ENCODE measurements around the gene NQO1. TPM values are rescaled to one million over a fixed set of nuclear protein-coding genes. Genes with fewer than 3 reads are reported as not detected.
"Not testable (repeated sequence)": the region's sequence is repeated elsewhere in the genome, so short reads cannot be mapped to it uniquely, and the experiment has no call there.

Gene NQO1
- polyA plus RNA-seq, 1 experiment: 580 TPM

DNA sequence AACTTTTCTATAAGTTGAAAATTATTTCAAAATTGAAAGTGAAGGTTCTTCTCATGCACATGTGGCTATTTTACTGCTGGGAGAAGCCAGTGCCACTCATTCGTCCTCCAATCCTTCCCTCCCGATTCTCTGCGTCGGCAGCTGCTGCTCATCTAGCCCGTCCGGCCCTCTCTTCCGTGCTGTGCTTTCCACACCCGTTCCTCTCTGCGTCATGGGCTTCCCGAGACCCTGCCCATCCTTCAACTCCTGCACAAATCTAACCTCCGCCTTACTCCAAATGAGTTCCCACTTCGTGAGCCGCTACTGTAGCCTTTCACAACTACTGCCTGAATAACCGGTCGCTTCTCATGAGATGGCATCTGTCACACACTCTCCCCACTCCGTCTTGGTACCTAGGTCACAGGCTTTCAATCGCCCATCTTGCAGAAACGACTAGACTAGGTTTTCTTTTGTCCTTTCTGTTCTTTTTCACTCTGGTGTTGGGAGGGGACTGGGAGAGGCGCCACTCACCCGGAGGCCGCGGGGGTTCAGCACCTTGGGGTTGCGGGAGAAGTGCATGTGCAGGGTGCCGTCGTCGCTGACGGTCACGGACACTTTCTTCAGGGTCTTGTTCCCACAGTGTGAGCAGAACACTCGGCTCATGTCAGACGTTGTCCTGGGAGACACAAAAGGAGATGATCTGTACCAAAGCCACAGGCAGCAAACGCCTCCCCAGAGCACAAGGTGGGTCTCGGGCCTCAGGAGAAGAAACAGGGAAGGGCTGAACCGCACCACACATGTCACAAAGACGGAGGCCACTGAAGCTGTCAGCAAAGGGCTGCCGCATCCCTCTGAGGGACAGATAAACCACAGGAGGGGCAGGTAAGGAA is 18.2 kb upstream of the NQO1 start:
- CTCF ChIA-PET: no interaction called here
- POLR2A ChIA-PET: no interaction called here
- no peak overlapping the region for H3K4me3 ChIP-seq (ENCODE audit: low read depth, low read length)

DNA sequence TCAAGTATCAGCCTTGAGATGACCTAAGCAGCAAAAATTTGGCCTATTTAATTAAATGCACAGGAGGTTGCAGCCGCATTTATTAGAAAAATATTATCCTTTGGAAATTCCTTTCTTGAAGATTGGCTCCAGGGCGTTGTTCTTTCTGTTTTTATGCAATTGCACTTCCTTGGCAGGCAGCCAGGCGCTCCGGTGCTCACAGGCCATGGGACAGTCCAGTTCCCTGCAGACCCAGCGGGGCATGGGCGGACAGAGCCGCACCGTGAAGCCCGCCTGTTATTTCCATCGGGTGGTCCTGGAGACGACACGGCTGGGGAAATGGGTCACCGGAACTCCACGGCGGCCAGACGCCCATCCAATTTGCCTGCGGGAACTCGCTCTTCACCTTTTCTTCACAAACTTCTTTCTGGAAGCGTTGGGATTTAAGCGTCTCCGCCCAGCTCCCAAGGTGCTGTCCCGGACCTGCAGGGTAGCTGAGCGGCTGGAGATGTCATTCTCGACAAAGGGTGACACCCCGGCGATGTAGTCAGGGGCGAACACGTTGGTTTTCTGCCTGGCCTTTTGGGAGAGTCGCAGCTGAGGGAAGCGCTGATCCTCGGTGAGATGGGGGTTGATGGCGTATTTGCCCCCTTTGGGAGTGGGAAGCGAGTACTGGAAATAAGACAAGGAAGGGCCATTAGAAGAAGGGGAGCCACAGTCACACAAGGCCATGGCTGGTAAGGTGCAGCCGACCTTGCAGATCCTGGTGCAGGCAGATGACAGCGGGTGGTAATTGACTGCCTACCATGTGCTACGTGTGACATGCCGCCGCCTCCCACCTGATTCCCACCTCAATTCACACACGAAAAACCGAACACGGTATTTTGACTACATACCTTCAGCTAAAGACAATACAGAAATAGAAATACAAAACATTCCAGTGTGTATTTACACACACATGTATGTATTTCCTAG is 15.9 kb upstream of the NQO1 start:
- TF ChIP-seq, protein P1, sequence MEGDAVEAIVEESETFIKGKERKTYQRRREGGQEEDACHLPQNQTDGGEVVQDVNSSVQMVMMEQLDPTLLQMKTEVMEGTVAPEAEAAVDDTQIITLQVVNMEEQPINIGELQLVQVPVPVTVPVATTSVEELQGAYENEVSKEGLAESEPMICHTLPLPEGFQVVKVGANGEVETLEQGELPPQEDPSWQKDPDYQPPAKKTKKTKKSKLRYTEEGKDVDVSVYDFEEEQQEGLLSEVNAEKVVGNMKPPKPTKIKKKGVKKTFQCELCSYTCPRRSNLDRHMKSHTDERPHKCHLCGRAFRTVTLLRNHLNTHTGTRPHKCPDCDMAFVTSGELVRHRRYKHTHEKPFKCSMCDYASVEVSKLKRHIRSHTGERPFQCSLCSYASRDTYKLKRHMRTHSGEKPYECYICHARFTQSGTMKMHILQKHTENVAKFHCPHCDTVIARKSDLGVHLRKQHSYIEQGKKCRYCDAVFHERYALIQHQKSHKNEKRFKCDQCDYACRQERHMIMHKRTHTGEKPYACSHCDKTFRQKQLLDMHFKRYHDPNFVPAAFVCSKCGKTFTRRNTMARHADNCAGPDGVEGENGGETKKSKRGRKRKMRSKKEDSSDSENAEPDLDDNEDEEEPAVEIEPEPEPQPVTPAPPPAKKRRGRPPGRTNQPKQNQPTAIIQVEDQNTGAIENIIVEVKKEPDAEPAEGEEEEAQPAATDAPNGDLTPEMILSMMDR (IDR thresholded peaks at IDR 0.05; ENCODE audit: low read depth, low read length): no peak
- Histone ChIP-seq H3K9me3 (ENCODE audit: control insufficient read depth, insufficient read depth, low read length) (no peaks in the 10 kb centered on the region; the same call in 1 of the 2 replicates), H3K4me3 (ENCODE audit: low read depth, low read length) (no peak overlapping the region), H3K27me3 (ENCODE audit: control insufficient read depth, insufficient read depth, low read length) (no peaks in the 10 kb centered on the region), H3K27ac (ENCODE audit: low read depth, low read length) (peak overlapping the region; percentile 52)
- DNase-seq (ENCODE audit: low read depth, low spot score): no peak
- POLR2A ChIA-PET: interaction anchor here (1.2 to 1.5 kb wide), 2 partner anchors 12 to 16 kb away, joined by 3 to 7 read pairs; partner anchors contain the start of genes NOB1 and NQO1
- CTCF ChIA-PET: interaction anchor here (0.7 to 1.8 kb wide), 3 partner anchors 7 to 346 kb away, joined by 3 to 24 read pairs (median 15); partner anchors contain the start of gene NOB1

More for the DNA sequence above, 18.2 kb upstream of the NQO1 start:
- no peak overlapping the region for H3K27ac ChIP-seq (ENCODE audit: low read depth, low read length)
- TF ChIP-seq, protein P1 (IDR thresholded peaks at IDR 0.05; ENCODE audit: low read depth, low read length): no peak
- no peak for DNase-seq (ENCODE audit: low read depth, low spot score)
- no peaks in the 10 kb centered on the region for H3K27me3 ChIP-seq (ENCODE audit: control insufficient read depth, insufficient read depth, low read length)
- H3K9me3 ChIP-seq (ENCODE audit: control insufficient read depth, insufficient read depth, low read length): no peaks in the 10 kb centered on the region; the same call in 1 of the 2 replicates

DNA sequence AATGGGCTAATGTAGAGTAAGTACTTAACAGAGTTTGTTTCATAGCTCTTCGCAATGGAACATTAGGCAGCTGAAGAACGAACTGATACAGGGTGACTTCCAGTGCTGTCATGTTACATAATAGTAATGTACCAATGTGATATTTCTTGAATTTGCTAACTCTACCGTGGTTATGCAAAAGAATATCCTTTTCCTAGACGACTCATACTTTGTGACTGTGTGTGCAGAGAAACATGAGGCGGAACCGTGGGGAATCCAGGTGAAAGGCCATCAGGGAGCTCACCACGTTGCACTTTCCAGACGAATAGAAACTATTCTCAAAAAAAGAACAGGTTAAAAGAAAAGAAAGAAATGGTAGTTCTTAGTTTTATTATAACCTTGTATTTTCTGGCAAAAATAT is 15.2 kb upstream of the NQO1 start:
- H3K4me3 ChIP-seq (ENCODE audit: low read depth, low read length): no peak overlapping the region
- TF ChIP-seq, protein P1 (IDR thresholded peaks at IDR 0.05; ENCODE audit: low read depth, low read length): no peak
- no peaks in the 10 kb centered on the region; the same call in 1 of the 2 replicates for H3K9me3 ChIP-seq (ENCODE audit: control insufficient read depth, insufficient read depth, low read length)
- H3K27me3 ChIP-seq (ENCODE audit: control insufficient read depth, insufficient read depth, low read length): no peaks in the 10 kb centered on the region
- no peak for DNase-seq (ENCODE audit: low read depth, low spot score)
- POLR2A ChIA-PET: interaction anchor here (0.8 to 1.5 kb wide), 3 partner anchors 13 to 16 kb away, joined by 3 to 7 read pairs (median 6); partner anchors contain the start of genes NOB1 and NQO1
- CTCF ChIA-PET: interaction anchor here (0.7 to 1.8 kb wide), 3 partner anchors 8 to 345 kb away, joined by 3 to 24 read pairs (median 15); partner anchors contain the start of gene NOB1
- peak overlapping the region; percentile 52 for H3K27ac ChIP-seq (ENCODE audit: low read depth, low read length)

DNA sequence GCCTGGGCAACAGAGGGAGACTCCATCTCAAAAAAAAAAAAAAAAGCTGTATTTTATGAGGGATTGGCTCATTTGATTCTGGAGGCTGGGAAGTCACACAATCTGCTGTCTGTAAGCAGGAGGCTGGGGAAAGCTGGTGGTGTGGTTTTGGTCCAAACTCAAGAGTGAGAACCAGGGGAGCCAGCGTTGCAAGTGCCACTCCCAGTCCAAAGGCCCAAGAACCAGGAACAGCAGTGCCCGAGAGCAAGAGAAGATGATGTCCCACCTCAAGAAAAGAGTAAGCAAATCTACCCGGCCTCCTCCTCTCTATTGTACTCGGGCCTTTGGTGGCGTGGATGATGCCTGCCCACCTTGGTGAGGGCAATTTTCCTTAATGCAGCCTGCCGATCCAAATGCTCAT is 5.7 kb upstream of the NQO1 start:
- H3K4me3 ChIP-seq (ENCODE audit: low read depth, low read length): no peak overlapping the region
- POLR2A ChIA-PET: interaction anchor here (0.6 kb wide), 1 partner anchor 113 kb away, joined by 5 read pairs; no protein-coding TSS in a partner anchor
- peaks cover 5% of the 10 kb centered on the region; the same call in 1 of the 2 replicates for H3K9me3 ChIP-seq (ENCODE audit: control insufficient read depth, insufficient read depth, low read length)
- H3K27me3 ChIP-seq (ENCODE audit: control insufficient read depth, insufficient read depth, low read length): no peaks in the 10 kb centered on the region
- CTCF ChIA-PET: interaction anchor here (0.6 kb wide), 2 partner anchors 22 to 329 kb away, joined by 3 to 6 read pairs; partner anchors contain the start of gene NOB1
- TF ChIP-seq, protein P1 (IDR thresholded peaks at IDR 0.05; ENCODE audit: low read depth, low read length): no peak
- DNase-seq (ENCODE audit: low read depth, low spot score): no peak
- no peak overlapping the region for H3K27ac ChIP-seq (ENCODE audit: low read depth, low read length)

DNA sequence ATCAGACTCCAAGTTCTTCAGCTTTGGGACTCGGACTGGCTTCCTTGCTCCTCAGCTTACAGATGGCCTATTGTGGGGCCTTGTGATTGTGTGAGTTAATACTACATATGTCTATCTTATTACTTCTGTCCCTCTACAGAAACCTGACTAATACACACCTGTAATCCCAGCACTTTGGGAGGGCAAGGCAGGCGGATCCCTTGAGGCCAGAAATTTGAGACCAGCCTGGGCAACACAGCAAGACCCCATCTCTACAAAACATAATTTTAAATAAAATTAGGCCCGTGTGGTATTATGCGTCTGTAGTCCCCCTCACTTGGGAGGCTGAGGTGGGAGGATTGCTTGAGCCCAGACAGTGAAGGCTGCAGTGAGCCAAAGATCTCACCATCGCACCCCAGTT is 4.9 kb upstream of the NQO1 start:
- POLR2A ChIA-PET: interaction anchor here (0.6 kb wide), 1 partner anchor 22 kb away, joined by 3 read pairs; no protein-coding TSS in a partner anchor
- H3K9me3 ChIP-seq (ENCODE audit: control insufficient read depth, insufficient read depth, low read length); H3K27me3 ChIP-seq (ENCODE audit: control insufficient read depth, insufficient read depth, low read length); CTCF ChIA-PET; DNase-seq (ENCODE audit: low read depth, low spot score); H3K27ac ChIP-seq (ENCODE audit: low read depth, low read length); H3K4me3 ChIP-seq (ENCODE audit: low read depth, low read length): not testable (repeated sequence)

DNA sequence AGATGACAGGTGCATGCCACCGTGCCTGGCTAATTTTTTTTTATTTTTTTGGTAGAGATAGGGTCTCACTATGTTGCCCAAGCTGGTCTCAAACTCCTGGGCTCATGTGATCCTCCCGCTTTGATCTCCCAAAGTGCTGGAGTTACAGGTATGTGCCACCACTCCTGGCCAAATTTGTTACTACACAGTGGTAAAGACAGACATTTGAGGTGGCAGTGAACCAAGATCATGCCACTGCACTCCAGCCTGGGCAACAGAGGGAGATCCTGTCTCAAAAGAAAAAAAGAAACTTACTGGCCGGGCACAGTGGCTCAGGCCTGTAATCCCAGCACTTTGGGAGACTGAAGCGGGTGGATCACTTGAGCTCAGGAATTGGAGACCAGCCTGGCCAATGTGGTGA is 2.7 kb upstream of the NQO1 start:
- H3K4me3 ChIP-seq (ENCODE audit: low read depth, low read length); H3K27me3 ChIP-seq (ENCODE audit: control insufficient read depth, insufficient read depth, low read length); H3K9me3 ChIP-seq (ENCODE audit: control insufficient read depth, insufficient read depth, low read length); DNase-seq (ENCODE audit: low read depth, low spot score); H3K27ac ChIP-seq (ENCODE audit: low read depth, low read length): not testable (repeated sequence)
- ChIA-PET POLR2A (interaction anchor here (1.6 kb wide), 1 partner anchor 26 kb away, joined by 4 read pairs; the partner anchor contains the start of gene NOB1), CTCF (interaction anchor here (6.0 kb wide), 1 partner anchor 20 kb away, joined by 28 read pairs; no protein-coding TSS in a partner anchor)

All from AG04450 (cell line).